PC-9 (cell line): ENCODE measurements around the gene CRYGB. TPM values are rescaled to one million over a fixed set of nuclear protein-coding genes. Genes with fewer than 3 reads are reported as not detected.

Experiments
- Bru-seq: library from RNA; stranded (reverse); fragments of 400-500 nt; gene quantifications from one replicate; lab custom pipeline; 2021; lab: Mats Ljungman, UMichigan
- BruChase-seq, 2 experiments: library from RNA; stranded (reverse); fragments of 400-500 nt; gene quantifications; one replicate each; lab custom pipeline; 2021; lab: Mats Ljungman, UMichigan
- BruUV-seq: library from RNA; stranded (reverse); fragments of 400-500 nt; replicated peaks from 2 replicates; lab custom pipeline; 2021; lab: Mats Ljungman, UMichigan
- CTCF ChIA-PET: fragments of 300-600 bp; sonication (Branson Sonifier 250); formaldehyde crosslinking; loops from one replicate; lab custom pipeline; 2022; ENCODE audit warnings: antibody characterized with exemption; lab: Charles Lee
- POLR2A ChIA-PET: fragments of 300-600 bp; sonication (Branson Sonifier 250); formaldehyde crosslinking; loops from one replicate; lab custom pipeline; 2022; ENCODE audit warnings: antibody characterized with exemption; ENCODE audit not compliant: unreplicated experiment; lab: Charles Lee
- DNase-seq, 2 experiments: peaks; one replicate each; pipeline versions ENCODE4 v3.0.0 to v3.0.0-alpha.2; 2015 to 2022; ENCODE audit warnings: mixed read lengths in 1 of 2
- H2AFZ ChIP-seq: fragments of 200-600 bp; sonication (generic); 2 replicates; pipeline ENCODE4 v1.8.1; 2017; ENCODE audit warnings: antibody characterized with exemption
- H3F3A ChIP-seq: fragments of 200-600 bp; sonication (generic); 2 replicates; pipeline ENCODE4 v1.8.1; 2017; ENCODE audit warnings: antibody characterized with exemption, mild to moderate bottlenecking, low read depth; ENCODE audit not compliant: insufficient read depth
- H3K27ac ChIP-seq: fragments of 200-600 bp; sonication (generic); 2 replicates; pipeline ENCODE4 v1.6.1; 2016; ENCODE audit warnings: mixed run types
- H3K27me3 ChIP-seq: fragments of 200-600 bp; sonication (generic); 2 replicates; pipeline ENCODE4 v1.6.1; 2016; ENCODE audit warnings: low read depth, mixed run types; ENCODE audit not compliant: insufficient read depth
- H3K36me3 ChIP-seq: fragments of 200-600 bp; sonication (generic); 2 replicates; pipeline ENCODE4 v1.6.1; 2016; ENCODE audit warnings: low read depth, mixed run types
- H3K4me1 ChIP-seq: fragments of 200-600 bp; sonication (generic); replicated peaks from 2 replicates; pipeline ENCODE4 v1.6.1; 2016; ENCODE audit warnings: mixed run types; ENCODE audit not compliant: insufficient read depth
- H3K4me2 ChIP-seq: fragments of 200-600 bp; sonication (generic); 2 replicates; pipeline ENCODE4 v1.6.1; 2017; ENCODE audit warnings: mixed run types
- H3K4me3 ChIP-seq: fragments of 200-600 bp; sonication (generic); 2 replicates; pipeline ENCODE4 v1.6.1; 2016; ENCODE audit warnings: mixed run types
- H3K79me2 ChIP-seq: fragments of 200-600 bp; sonication (generic); 2 replicates; pipeline ENCODE4 v1.6.1; 2017; ENCODE audit warnings: low read depth, mixed run types
- H3K9me2 ChIP-seq: fragments of 200-600 bp; sonication (generic); 2 replicates; pipeline ENCODE4 v1.8.1; 2017; ENCODE audit warnings: mild to moderate bottlenecking; ENCODE audit not compliant: insufficient read depth
- H3K9me3 ChIP-seq: fragments of 200-600 bp; sonication (generic); 2 replicates; pipeline ENCODE4 v1.8.1; 2016; ENCODE audit warnings: low read depth; ENCODE audit not compliant: insufficient read depth
- H4K20me1 ChIP-seq: fragments of 200-600 bp; sonication (generic); 2 replicates; pipeline ENCODE4 v1.8.1; 2017; ENCODE audit not compliant: insufficient read depth
- EZH2 ChIP-seq: fragments of 200-600 bp; sonication (generic); IDR thresholded peaks from 2 replicates; pipeline ENCODE4 v1.8.0; 2017; ENCODE audit warnings: antibody characterized with exemption, low read depth
- intact Hi-C: fragments of 100-400 bp; cut with micrococcal nuclease; formaldehyde crosslinking; loops from one replicate; pipeline ENCODE4 v1.10.0; 2022; ENCODE audit not compliant: unreplicated experiment
- long read RNA-seq: library from polyadenylated mRNA; stranded (forward); transcript quantifications from one replicate; pipeline ENCODE4 v2.0.0, GENCODE V29; 2022
- total RNA-seq: library from RNA; stranded (reverse); gene quantifications from 2 replicates; pipeline ENCODE4 v1.2.3, GENCODE V29; 2021
- TF ChIP-seq, protein P1 (sequence below): fragments of 200-600 bp; sonication (generic); conservative IDR thresholded peaks from 2 replicates; pipeline ENCODE4 v1.6.1; 2017; ENCODE audit warnings: mixed run types, antibody characterized with exemption, mild to moderate bottlenecking, moderate library complexity

The CRYGB gene, protein sequence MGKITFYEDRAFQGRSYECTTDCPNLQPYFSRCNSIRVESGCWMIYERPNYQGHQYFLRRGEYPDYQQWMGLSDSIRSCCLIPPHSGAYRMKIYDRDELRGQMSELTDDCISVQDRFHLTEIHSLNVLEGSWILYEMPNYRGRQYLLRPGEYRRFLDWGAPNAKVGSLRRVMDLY
- total RNA-seq (not detected in 2 replicates), Bru-seq, nascent RNA (percentile 0 among the genes with signal in this experiment), BruChase-seq, experiment 1, labeled RNA remaining after a 2-hour chase (not detected), BruChase-seq, experiment 2, labeled RNA remaining after a 6-hour chase (not detected)
- long read RNA-seq = 0 reads

DNA sequence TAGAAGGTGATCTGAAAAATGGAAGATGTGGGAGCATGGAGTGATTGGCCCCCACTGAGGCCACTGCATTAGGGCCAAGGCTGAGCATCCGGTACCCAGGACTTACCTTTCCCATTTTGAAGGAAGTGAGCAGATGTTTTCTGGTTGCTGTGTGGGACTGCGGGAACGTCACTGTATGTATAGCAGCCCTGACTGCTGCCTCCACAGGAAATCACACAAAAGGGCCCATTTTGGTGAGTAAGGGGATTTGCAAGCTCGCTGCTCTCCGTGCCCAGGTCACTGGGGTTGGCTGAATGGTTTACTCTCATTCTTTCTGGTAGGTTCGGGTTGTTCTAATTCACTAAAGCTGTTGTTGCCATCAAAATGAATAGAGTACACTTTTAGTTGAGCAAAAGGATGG, at the start of gene CRYGB:
Gene CRYGB, minus strand, starts transcription at position 153 of the 400 bp plus-strand sequence. Its CDS starts 38 bp downstream, at position 115.
- no peaks in the 10 kb centered on the region for H3K36me3 ChIP-seq
- H3F3A ChIP-seq = no peaks in the 10 kb centered on the region
- BruUV-seq = no TSS peak

DNA sequence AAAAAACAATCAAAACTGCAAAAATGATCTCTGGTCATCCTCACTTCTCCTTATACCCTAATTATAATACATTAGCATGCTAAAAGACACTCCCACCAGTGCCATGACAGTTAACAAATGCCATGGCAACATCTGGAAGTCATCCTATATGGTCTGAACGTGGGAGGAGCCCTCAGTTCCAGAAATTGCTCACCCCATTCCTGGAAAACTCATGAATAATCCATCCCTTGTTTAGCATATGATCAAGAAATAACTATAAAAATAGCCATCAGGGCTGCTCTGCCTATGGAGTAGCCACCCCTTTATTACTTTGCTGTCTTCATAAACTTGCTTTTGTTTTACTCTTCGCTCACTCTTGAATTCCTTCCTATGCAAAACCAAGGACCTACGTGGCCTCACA, 49.6 kb upstream of the CRYGB start:
- Histone ChIP-seq H3K27ac (no peak overlapping the region), H3K9me3 (no peaks in the 10 kb centered on the region), H3K79me2 (no peaks in the 10 kb centered on the region), H3K36me3 (no peaks in the 10 kb centered on the region), H2AFZ (no peak overlapping the region; the same call in 1 of the 2 replicates), H3K4me1 (peaks cover 13% of the 10 kb centered on the region), H3K4me2 (no peak overlapping the region), H3F3A (no peaks in the 10 kb centered on the region), H3K27me3 (no peaks in the 10 kb centered on the region), H3K4me3 (no peak overlapping the region), H4K20me1 (no peaks in the 10 kb centered on the region), H3K9me2 (no peaks in the 10 kb centered on the region)
- intact Hi-C loops = no loop called here
- no TSS peak for BruUV-seq
- ChIA-PET POLR2A (no interaction called here), CTCF (no interaction called here)
- DNase-seq = no peak
- no peak for TF ChIP-seq EZH2
- TF ChIP-seq, protein P1, sequence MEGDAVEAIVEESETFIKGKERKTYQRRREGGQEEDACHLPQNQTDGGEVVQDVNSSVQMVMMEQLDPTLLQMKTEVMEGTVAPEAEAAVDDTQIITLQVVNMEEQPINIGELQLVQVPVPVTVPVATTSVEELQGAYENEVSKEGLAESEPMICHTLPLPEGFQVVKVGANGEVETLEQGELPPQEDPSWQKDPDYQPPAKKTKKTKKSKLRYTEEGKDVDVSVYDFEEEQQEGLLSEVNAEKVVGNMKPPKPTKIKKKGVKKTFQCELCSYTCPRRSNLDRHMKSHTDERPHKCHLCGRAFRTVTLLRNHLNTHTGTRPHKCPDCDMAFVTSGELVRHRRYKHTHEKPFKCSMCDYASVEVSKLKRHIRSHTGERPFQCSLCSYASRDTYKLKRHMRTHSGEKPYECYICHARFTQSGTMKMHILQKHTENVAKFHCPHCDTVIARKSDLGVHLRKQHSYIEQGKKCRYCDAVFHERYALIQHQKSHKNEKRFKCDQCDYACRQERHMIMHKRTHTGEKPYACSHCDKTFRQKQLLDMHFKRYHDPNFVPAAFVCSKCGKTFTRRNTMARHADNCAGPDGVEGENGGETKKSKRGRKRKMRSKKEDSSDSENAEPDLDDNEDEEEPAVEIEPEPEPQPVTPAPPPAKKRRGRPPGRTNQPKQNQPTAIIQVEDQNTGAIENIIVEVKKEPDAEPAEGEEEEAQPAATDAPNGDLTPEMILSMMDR = no peak

More for the DNA sequence above, at the start of gene CRYGB:
- Histone ChIP-seq H3K4me3 (no peak within 1 kb of the TSS), H4K20me1 (no peaks in the 10 kb centered on the region), H3K9me3 (no peaks in the 10 kb centered on the region), H3K4me2 (no peak within 1 kb of the TSS), H3K27me3 (no peaks in the 10 kb centered on the region), H3K79me2 (no peaks in the 10 kb centered on the region), H3K4me1 (no peaks in the 10 kb centered on the region), H2AFZ (no peak within 1 kb of the TSS), H3K9me2 (no peaks in the 10 kb centered on the region), H3K27ac (no peak within 1 kb of the TSS)
- no peak for TF ChIP-seq EZH2
- TF ChIP-seq, protein P1 = no peak
- POLR2A ChIA-PET = no interaction called here
- no peak for DNase-seq
- intact Hi-C loops = no loop called here
- CTCF ChIA-PET = no interaction called here

DNA sequence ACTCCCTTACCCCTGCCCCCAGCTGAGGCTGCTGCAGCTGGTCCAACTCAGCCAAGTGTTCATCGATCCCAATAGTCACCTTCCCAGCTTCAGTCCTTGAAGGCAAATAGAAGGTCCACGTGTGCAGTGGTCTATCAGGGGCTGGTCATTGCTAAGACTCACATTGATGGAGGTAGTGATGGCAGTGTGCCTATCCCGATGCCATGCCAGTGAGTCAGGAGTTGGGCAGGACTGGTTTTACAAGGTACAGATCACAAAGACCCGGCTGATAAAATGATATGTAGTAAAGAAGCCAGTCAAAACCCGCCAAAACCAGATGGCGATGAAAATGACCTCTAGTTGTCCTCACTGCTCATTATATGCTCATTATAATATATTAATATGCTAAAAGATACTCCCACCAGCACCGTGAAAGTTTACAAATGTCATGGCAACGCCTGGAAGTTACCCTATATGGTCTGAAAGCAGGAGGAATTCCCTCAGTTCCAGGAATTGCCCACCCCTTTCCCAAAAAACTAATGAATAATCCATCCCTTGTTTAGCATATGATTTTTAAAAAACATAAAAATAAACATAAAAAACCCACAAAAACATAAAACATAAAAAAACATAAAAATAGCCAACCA, 46.8 kb upstream of the CRYGB start:
- Histone ChIP-seq H3K36me3 (no peaks in the 10 kb centered on the region), H2AFZ (peak overlapping the region; percentile 44; the same call in 1 of the 2 replicates), H3K4me3 (no peak overlapping the region), H3K27ac (no peak overlapping the region), H3K9me2 (no peaks in the 10 kb centered on the region), H3K4me2 (peak overlapping the region; percentile 49), H3K79me2 (no peaks in the 10 kb centered on the region), H3K27me3 (no peaks in the 10 kb centered on the region), H3F3A (no peaks in the 10 kb centered on the region), H3K9me3 (no peaks in the 10 kb centered on the region), H4K20me1 (no peaks in the 10 kb centered on the region), H3K4me1 (peaks cover 13% of the 10 kb centered on the region)
- ChIA-PET CTCF (no interaction called here), POLR2A (interaction anchor here (0.6 kb wide), 1 partner anchor 59 kb away, joined by 12 read pairs; no protein-coding TSS in a partner anchor)
- no peak for TF ChIP-seq EZH2
- TF ChIP-seq, protein P1 = no peak
- intact Hi-C loops = no loop called here
- no TSS peak for BruUV-seq
- peak; percentile 45 to 75 for DNase-seq
